Left ventricle myocardium inferior (tissue), 1 donor: ENCODE measurements around the gene IGF2R. TPM values are rescaled to one million over a fixed set of nuclear protein-coding genes. Genes with fewer than 3 reads are reported as not detected.

Source experiments
- DNase-seq: peaks from one replicate; pipeline ENCODE4 v3.0.0-alpha.2; 2020
- H3K27ac ChIP-seq: fragments of 200-600 bp; replicated peaks from 2 replicates; pipeline ENCODE4 v1.8.0; 2021
- H3K27me3 ChIP-seq: fragments of 200-600 bp; 2 replicates; pipeline ENCODE4 v1.8.0; 2021; ENCODE audit warnings: low read depth
- H3K36me3 ChIP-seq: fragments of 200-600 bp; 2 replicates; pipeline ENCODE4 v1.8.0; 2021
- H3K4me1 ChIP-seq: fragments of 200-600 bp; 2 replicates; pipeline ENCODE4 v1.8.0; 2021
- H3K4me3 ChIP-seq: fragments of 200-600 bp; 2 replicates; pipeline ENCODE4 v1.8.0; 2021; ENCODE audit warnings: mild to moderate bottlenecking, moderate library complexity
- H3K9me3 ChIP-seq: fragments of 200-600 bp; replicated peaks from 2 replicates; pipeline ENCODE4 v1.8.0; 2021
- intact Hi-C: fragments of 100-400 bp; cut with micrococcal nuclease; formaldehyde crosslinking; loops from one replicate; pipeline ENCODE4 v1.11.0; 2022
- total RNA-seq: library from RNA; stranded (reverse); fragmentation: NEBNext Ultra II Directional; extraction: Animal tissue kit (Norgen Biotek cat#: 25700); gene quantifications from one replicate; pipeline ENCODE4 v1.2.1, GENCODE V29; 2021
- TF ChIP-seq, protein P1 (sequence below): fragments of 200-600 bp; IDR thresholded peaks from 2 replicates; pipeline ENCODE4 v1.8.0; 2021; ENCODE audit warnings: antibody characterized with exemption, mild to moderate bottlenecking, borderline replicate concordance
- donor health status: DM: no; HTN: yes; CAD: no; lungs with severe emphysema.

Gene IGF2R
- total RNA-seq, 1 donor from 2014 or later = 66.8 TPM

DNA sequence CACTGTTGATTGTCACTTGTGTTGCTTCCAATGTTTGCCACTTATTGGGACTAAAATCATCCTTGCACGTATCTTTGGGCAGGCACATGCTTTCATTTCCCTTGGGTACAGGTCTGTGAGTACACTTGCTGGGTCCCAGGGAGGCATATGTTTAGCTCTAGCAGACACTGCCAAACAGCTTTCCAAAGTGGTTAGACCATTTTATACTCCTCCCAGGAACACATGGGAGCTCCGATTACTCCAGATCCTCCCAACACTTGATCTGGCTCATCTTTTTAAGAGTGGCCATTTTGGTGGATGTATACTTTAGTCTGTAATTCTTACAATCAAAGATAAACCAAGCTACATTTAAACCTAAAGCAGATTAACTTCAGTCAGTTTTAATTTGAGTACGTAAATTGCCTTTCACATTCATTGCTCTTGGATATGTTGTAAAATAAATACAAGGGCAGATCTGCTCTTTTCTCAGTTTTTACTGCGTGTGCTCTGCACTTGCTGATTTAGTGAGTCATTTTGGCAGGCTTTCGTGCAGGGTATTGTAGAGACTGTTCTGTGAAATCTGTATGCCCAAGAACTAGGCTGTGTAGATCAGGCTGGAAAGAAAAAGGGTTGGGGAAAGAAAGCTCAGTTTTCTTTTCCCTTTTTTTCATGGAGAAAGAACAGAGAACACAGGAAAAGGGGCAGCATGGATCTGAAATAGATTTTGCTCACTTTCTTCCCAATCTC, 172.3 kb downstream of the IGF2R start:
- intact Hi-C loops = no loop called here
- DNase-seq = no peak
- Histone ChIP-seq H3K4me1 (peaks cover 5% of the 10 kb centered on the region), H3K27ac (no peak overlapping the region), H3K27me3 (no peaks in the 10 kb centered on the region), H3K4me3 (no peak overlapping the region), H3K36me3 (peaks cover 4% of the 10 kb centered on the region), H3K9me3 (peaks cover 4% of the 10 kb centered on the region)
- TF ChIP-seq, protein P1, sequence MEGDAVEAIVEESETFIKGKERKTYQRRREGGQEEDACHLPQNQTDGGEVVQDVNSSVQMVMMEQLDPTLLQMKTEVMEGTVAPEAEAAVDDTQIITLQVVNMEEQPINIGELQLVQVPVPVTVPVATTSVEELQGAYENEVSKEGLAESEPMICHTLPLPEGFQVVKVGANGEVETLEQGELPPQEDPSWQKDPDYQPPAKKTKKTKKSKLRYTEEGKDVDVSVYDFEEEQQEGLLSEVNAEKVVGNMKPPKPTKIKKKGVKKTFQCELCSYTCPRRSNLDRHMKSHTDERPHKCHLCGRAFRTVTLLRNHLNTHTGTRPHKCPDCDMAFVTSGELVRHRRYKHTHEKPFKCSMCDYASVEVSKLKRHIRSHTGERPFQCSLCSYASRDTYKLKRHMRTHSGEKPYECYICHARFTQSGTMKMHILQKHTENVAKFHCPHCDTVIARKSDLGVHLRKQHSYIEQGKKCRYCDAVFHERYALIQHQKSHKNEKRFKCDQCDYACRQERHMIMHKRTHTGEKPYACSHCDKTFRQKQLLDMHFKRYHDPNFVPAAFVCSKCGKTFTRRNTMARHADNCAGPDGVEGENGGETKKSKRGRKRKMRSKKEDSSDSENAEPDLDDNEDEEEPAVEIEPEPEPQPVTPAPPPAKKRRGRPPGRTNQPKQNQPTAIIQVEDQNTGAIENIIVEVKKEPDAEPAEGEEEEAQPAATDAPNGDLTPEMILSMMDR = no peak

DNA sequence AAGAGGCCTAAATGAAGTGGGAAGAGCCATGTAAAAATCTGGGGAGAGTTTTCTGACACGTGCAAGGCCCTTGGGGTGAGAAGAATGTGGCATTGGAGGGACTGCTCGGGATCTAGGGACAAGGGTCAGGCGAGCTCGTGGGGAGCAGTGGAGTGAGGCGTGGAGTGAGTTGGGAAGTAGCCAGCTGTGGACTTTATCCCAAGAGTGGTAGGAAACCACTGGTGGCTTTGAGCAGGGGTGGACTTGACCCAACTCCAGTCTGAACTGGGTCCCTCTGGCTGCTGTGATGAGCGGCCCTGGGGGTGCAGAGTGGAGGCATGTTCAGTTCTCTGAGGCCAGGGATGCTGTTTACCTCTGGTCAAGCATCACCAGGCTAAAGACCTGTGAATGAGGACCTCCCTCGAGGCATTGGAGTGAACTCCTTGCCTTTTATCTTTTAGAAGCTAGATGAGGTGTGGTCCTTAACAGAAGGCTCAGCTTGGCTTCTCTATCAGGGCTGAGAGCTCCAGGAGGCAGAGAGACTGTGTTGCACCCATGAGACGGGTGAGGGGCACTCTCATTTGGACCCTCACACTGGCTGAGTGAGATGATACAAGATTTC, 173.3 kb downstream of the IGF2R start:
- intact Hi-C loops = no loop called here
- peaks cover 12% of the 10 kb centered on the region for H3K4me1 ChIP-seq
- H3K9me3 ChIP-seq = peaks cover 4% of the 10 kb centered on the region
- no peaks in the 10 kb centered on the region for H3K27me3 ChIP-seq
- TF ChIP-seq, protein P1 = no peak
- DNase-seq = no peak
- H3K27ac ChIP-seq = no peak overlapping the region
- no peak overlapping the region for H3K4me3 ChIP-seq
- peaks cover 4% of the 10 kb centered on the region for H3K36me3 ChIP-seq

DNA sequence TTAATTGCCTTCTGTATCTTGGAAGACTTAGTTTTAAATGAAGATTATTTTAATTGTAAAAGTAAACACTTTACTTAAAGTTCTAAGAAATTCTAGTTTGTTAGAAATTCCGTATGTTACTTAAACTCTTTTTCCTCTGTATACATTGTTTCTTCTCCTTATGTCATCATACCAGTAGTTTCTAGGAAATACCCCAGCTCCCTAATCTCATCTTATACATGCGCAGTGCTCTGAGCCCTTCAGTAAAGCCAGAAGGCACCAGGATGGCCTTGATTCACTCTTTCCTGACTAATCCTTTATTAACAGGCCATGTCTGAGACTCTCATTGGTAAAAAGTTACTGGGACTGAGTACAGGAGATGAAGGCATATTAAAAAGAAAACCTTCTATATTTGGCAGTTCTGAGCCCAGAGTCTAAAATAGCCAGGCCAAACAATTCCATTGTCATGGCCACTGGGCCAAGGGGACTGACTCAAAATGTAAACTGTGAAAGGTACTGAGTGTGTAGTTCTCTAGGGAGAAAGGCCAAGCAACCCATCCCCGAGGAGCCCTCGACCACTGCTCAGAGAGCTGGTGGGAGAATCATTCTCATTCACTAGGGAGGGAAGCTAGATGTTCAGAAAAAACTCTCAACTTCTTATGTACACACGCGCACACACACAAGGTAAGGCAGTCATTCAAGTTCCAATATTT, 177.7 kb downstream of the IGF2R start:
- H3K27ac ChIP-seq = no peak overlapping the region
- H3K36me3 ChIP-seq = peaks cover 4% of the 10 kb centered on the region
- intact Hi-C loops = no loop called here
- DNase-seq = no peak
- peaks cover 10% of the 10 kb centered on the region for H3K9me3 ChIP-seq
- H3K4me1 ChIP-seq = peaks cover 9% of the 10 kb centered on the region
- no peak overlapping the region for H3K4me3 ChIP-seq
- H3K27me3 ChIP-seq = no peaks in the 10 kb centered on the region
- TF ChIP-seq, protein P1 = no peak

DNA sequence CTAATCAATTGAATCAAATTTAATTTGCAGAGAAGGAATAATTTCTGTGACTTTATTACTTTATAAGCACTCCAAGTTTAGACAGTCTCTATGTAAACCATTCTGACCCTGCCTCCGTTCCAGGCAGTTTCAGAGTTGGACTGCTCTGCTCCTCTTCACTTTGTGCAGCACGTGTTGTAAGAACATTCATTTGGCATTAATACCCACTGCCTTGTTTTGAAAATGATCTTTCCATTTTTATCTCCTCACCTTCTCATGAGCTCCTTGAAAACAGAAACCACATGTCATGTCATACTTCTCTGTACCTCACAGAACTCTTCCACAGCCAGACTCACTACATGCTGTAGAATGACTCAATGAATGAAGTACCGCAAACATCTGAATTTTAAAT, 178.3 kb downstream of the IGF2R start:
- TF ChIP-seq, protein P1 = no peak
- peaks cover 4% of the 10 kb centered on the region for H3K36me3 ChIP-seq
- no peak overlapping the region for H3K27ac ChIP-seq
- no peaks in the 10 kb centered on the region for H3K27me3 ChIP-seq
- H3K9me3 ChIP-seq = peaks cover 14% of the 10 kb centered on the region
- H3K4me1 ChIP-seq = peaks cover 9% of the 10 kb centered on the region
- intact Hi-C loops = no loop called here
- H3K4me3 ChIP-seq = no peak overlapping the region
- no peak for DNase-seq

DNA sequence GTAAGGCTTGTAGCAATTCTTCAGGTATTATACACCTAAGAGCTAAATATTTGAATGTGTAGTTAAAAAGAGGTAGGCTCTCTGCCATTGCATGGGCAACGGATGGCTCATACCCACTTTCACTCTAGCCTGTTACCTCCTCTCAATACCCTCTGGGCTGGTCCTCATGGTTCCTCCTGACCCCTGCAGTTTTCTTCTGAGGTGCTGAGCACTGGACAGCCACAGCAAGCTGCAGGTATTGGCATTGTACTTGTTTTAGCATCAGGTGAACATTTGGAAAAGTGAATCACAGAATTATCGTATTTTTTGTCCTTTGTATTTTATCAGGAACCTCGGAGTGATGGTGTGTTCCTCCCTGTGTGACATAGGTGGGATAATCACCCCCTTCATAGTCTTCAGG, 185.6 kb downstream of the IGF2R start:
- no peak for DNase-seq
- H3K36me3 ChIP-seq = peaks cover 5% of the 10 kb centered on the region
- no peaks in the 10 kb centered on the region for H3K4me1 ChIP-seq
- intact Hi-C loops = no loop called here
- TF ChIP-seq, protein P1 = no peak
- no peak overlapping the region for H3K27ac ChIP-seq
- H3K4me3 ChIP-seq = no peak overlapping the region
- peaks cover 30% of the 10 kb centered on the region for H3K9me3 ChIP-seq
- H3K27me3 ChIP-seq = no peaks in the 10 kb centered on the region
